Karpas-422 (cell line): ENCODE data around the gene ACE. TPM values are rescaled to one million over a fixed set of nuclear protein-coding genes. Genes with fewer than 3 reads are reported as not detected.

Experiments
- DNase-seq: peaks from one replicate; pipeline ENCODE4 v3.0.0-alpha.2; 2015
- H2AFZ ChIP-seq: fragments of 200-600 bp; sonication (generic); 2 replicates; pipeline ENCODE4 v1.6.1; 2014; ENCODE audit warnings: antibody characterized with exemption, low read length, mixed read lengths
- H3K27ac ChIP-seq: fragments of 200-600 bp; sonication (generic); 2 replicates; pipeline ENCODE4 v1.5.1; 2014; ENCODE audit warnings: mild to moderate bottlenecking, low read length, moderate library complexity
- H3K27me3 ChIP-seq: fragments of 200-600 bp; sonication (generic); 2 replicates; pipeline ENCODE4 v1.6.1; 2014; ENCODE audit warnings: low read length, mixed read lengths
- H3K36me3 ChIP-seq: fragments of 200-600 bp; sonication (generic); 2 replicates; pipeline ENCODE4 v1.6.1; 2014; ENCODE audit warnings: low read length, mixed read lengths; ENCODE audit not compliant: insufficient read depth
- H3K4me1 ChIP-seq: fragments of 200-600 bp; sonication (generic); 2 replicates; pipeline ENCODE4 v1.6.1; 2014; ENCODE audit warnings: mild to moderate bottlenecking, low read length, mixed read lengths
- H3K4me2 ChIP-seq: fragments of 200-600 bp; sonication (generic); 2 replicates; pipeline ENCODE4 v1.6.1; 2014; ENCODE audit warnings: low read length, low read depth, mild to moderate bottlenecking; ENCODE audit not compliant: poor library complexity, severe bottlenecking
- H3K4me3 ChIP-seq: fragments of 200-600 bp; sonication (generic); 2 replicates; pipeline ENCODE4 v1.5.1; 2014; ENCODE audit warnings: mild to moderate bottlenecking, antibody characterized with exemption, low read length, mixed read lengths
- H3K79me2 ChIP-seq: fragments of 200-600 bp; sonication (generic); 2 replicates; pipeline ENCODE4 v1.6.1; 2014; ENCODE audit warnings: mild to moderate bottlenecking, low read length, mixed read lengths
- H3K9ac ChIP-seq: fragments of 200-600 bp; sonication (generic); 2 replicates; pipeline ENCODE4 v1.6.0; 2014; ENCODE audit warnings: low read length
- H3K9me2 ChIP-seq: fragments of 200-600 bp; sonication (generic), shearing (Covaris generic); replicated peaks from 2 replicates; pipeline ENCODE4 v1.6.0; 2014; ENCODE audit warnings: mild to moderate bottlenecking, low read length, moderate library complexity; ENCODE audit not compliant: insufficient read depth
- H3K9me3 ChIP-seq: fragments of 300-700, 200-600 bp; sonication (generic); 2 replicates; pipeline ENCODE4 v1.6.1; 2014; ENCODE audit warnings: low read length, mixed read lengths
- H4K20me1 ChIP-seq: fragments of 200-600 bp; sonication (generic); 2 replicates; pipeline ENCODE4 v1.6.1; 2014; ENCODE audit warnings: mild to moderate bottlenecking, antibody characterized with exemption, low read length, low read depth; ENCODE audit not compliant: insufficient read depth
- total RNA-seq: library from RNA; depleted of rRNA; stranded (reverse); fragments of >200 nt; shearing (Covaris generic); gene quantifications from 2 replicates; pipeline ENCODE4 v1.2.3, GENCODE V29; 2014; ENCODE audit warnings: low replicate concordance

ACE gene
- total RNA-seq, 1 experiment from 2014 or later, result 6.7 TPM

DNA sequence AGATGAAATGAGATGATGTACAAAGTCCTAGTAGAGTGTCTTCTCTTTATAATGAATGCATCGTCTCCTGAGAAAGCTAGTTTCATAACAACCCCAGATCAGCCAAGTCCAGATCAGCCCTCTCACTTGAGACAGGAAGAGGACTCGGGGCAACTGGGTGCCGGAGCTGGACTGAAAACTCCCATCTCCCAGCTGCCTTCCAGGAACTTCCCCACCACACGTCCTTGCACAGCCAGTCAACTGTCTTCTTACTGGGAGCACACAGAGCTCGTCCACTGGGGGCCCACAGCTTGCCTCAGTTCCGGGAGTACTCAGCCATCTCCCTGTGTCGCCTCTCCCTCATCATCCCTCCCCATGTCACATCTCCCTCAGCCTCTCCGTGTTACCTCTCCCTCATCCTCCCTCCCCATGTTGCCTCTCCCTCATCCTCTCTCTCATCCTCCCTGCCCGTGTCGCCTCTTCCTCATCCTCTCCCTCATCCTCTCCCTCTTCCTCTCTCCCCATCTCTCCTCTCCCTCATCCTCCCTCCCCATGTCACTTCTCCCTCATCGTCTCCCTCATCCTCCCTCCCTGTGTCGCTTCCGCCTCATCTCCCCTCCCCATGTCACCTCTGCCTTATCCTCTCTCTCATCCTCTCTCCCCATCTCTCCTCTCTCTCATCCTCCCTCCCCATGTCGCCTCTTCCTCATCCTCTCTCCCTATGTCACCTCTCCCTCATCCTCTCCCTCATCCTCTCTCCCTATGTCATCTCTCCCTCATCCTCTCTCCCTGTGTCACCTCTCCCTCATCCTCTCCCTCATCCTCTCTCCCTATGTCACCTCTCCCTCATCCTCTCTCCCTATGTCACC is 23.9 kb downstream of the ACE start:
- Histone ChIP-seq H3K36me3 (no peaks in the 10 kb centered on the region), H3K79me2 (no peaks in the 10 kb centered on the region), H3K9me3 (peaks cover 6% of the 10 kb centered on the region; the same call in 1 of the 2 replicates), H3K4me1 (peaks cover 25% of the 10 kb centered on the region), H4K20me1 (no peaks in the 10 kb centered on the region), H3K27me3 (no peaks in the 10 kb centered on the region; the same call in 1 of the 2 replicates), H3K4me3 (no peak overlapping the region), H3K4me2 (no peak overlapping the region), H3K27ac (no peak overlapping the region), H2AFZ (no peak overlapping the region), H3K9ac (no peak overlapping the region), H3K9me2 (no peaks in the 10 kb centered on the region)
- DNase-seq, result no peak

DNA sequence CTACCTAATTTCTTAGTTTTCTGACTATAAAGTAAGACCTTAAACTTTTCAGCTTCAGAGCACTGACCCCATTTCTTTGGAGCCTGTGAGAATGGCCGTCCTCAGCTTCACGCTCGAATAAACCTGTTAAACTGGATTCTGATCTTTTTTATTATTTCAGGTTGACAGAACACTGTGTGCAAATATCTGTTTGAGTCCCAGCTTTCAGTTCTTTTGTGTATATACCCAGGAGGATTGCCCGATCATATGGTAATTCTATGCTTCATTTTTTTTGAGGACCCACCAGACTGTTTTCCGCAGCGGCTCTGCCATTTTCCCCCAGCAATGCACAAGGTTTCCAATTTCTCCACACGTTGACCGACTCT is 26.5 kb downstream of the ACE start:
- H3K4me3 ChIP-seq, result peak overlapping the region; percentile 23; the same call in 1 of the 2 replicates
- H3K27me3 ChIP-seq, result no peaks in the 10 kb centered on the region; the same call in 1 of the 2 replicates
- H2AFZ ChIP-seq, result peak overlapping the region; percentile 40
- H3K79me2 ChIP-seq, result no peaks in the 10 kb centered on the region
- peak; percentile 70 for DNase-seq
- peak overlapping the region; percentile 67 for H3K4me2 ChIP-seq
- peak overlapping the region; percentile 20 for H3K9ac ChIP-seq
- peaks cover 8% of the 10 kb centered on the region; the same call in 1 of the 2 replicates for H3K9me3 ChIP-seq
- peak overlapping the region; percentile 73 for H3K27ac ChIP-seq
- H3K36me3 ChIP-seq, result no peaks in the 10 kb centered on the region
- H3K9me2 ChIP-seq, result no peaks in the 10 kb centered on the region
- peaks cover 21% of the 10 kb centered on the region for H3K4me1 ChIP-seq
- no peaks in the 10 kb centered on the region for H4K20me1 ChIP-seq

DNA sequence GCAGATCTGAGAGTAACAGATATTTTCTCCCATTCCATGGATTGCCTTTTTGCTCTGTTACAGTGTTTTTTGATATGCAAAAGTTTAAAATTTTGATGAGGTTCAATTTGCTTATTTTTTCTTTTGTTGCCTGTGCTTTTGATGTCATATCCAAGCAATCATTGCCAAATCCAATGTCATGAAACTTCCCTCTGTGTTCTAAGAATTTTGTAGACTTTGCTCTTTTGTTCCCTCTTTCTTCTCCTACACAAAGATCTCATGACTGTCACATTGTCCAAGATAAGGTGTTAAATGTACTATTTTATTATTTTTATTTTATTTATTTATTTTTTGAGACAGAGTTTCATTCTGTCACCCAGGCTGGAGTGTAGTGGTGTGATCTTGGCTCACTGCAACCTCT is 27.4 kb downstream of the ACE start:
- H4K20me1 ChIP-seq, result no peaks in the 10 kb centered on the region
- H3K79me2 ChIP-seq, result no peaks in the 10 kb centered on the region
- DNase-seq, result no peak
- H3K9me3 ChIP-seq, result peaks cover 8% of the 10 kb centered on the region; the same call in 1 of the 2 replicates
- H3K27me3 ChIP-seq, result no peaks in the 10 kb centered on the region; the same call in 1 of the 2 replicates
- no peak overlapping the region for H3K9ac ChIP-seq
- no peak overlapping the region for H2AFZ ChIP-seq
- H3K4me1 ChIP-seq, result peaks cover 17% of the 10 kb centered on the region
- no peak overlapping the region for H3K27ac ChIP-seq
- no peak overlapping the region for H3K4me2 ChIP-seq
- no peak overlapping the region for H3K4me3 ChIP-seq
- no peaks in the 10 kb centered on the region for H3K36me3 ChIP-seq
- no peaks in the 10 kb centered on the region for H3K9me2 ChIP-seq

- Histone ChIP-seq H3K4me2 (no peak overlapping the region), H3K27ac (no peak overlapping the region), H3K9me2 (no peaks in the 10 kb centered on the region), H3K27me3 (no peaks in the 10 kb centered on the region; the same call in 1 of the 2 replicates), H4K20me1 (no peaks in the 10 kb centered on the region), H3K9me3 (peaks cover 8% of the 10 kb centered on the region; the same call in 1 of the 2 replicates), H3K9ac (no peak overlapping the region), H2AFZ (no peak overlapping the region), H3K79me2 (no peaks in the 10 kb centered on the region), H3K4me3 (no peak overlapping the region), H3K4me1 (peaks cover 17% of the 10 kb centered on the region), H3K36me3 (no peaks in the 10 kb centered on the region)
- DNase-seq, result no peak
These were observed 28.5 kb downstream of the ACE start for GRCh38 chr17:63505341-63505740.

- no peak overlapping the region for H2AFZ ChIP-seq
- H3K79me2 ChIP-seq, result no peaks in the 10 kb centered on the region
- no peaks in the 10 kb centered on the region for H4K20me1 ChIP-seq
- H3K9me2 ChIP-seq, result no peaks in the 10 kb centered on the region
- no peak overlapping the region for H3K4me2 ChIP-seq
- no peaks in the 10 kb centered on the region for H3K36me3 ChIP-seq
- no peak for DNase-seq
- H3K4me1 ChIP-seq, result peaks cover 17% of the 10 kb centered on the region
- H3K27me3 ChIP-seq, result no peaks in the 10 kb centered on the region; the same call in 1 of the 2 replicates
- H3K4me3 ChIP-seq, result no peak overlapping the region
- no peak overlapping the region for H3K27ac ChIP-seq
- H3K9me3 ChIP-seq, result peaks cover 8% of the 10 kb centered on the region; the same call in 1 of the 2 replicates
- H3K9ac ChIP-seq, result no peak overlapping the region
These were observed 29.8 kb downstream of the ACE start for GRCh38 chr17:63506627-63507026.

- H3K79me2 ChIP-seq, result no peaks in the 10 kb centered on the region
- no peak overlapping the region for H3K9ac ChIP-seq
- no peak overlapping the region for H3K4me3 ChIP-seq
- H3K4me1 ChIP-seq, result peaks cover 34% of the 10 kb centered on the region
- H3K36me3 ChIP-seq, result no peaks in the 10 kb centered on the region
- no peaks in the 10 kb centered on the region for H4K20me1 ChIP-seq
- no peaks in the 10 kb centered on the region for H3K27me3 ChIP-seq
- DNase-seq, result no peak
- H3K4me2 ChIP-seq, result no peak overlapping the region
- no peak overlapping the region for H3K27ac ChIP-seq
- no peaks in the 10 kb centered on the region for H3K9me3 ChIP-seq
- no peak overlapping the region for H2AFZ ChIP-seq
- H3K9me2 ChIP-seq, result no peaks in the 10 kb centered on the region
These were observed 34.5 kb downstream of the ACE start for GRCh38 chr17:63511331-63511730.

DNA sequence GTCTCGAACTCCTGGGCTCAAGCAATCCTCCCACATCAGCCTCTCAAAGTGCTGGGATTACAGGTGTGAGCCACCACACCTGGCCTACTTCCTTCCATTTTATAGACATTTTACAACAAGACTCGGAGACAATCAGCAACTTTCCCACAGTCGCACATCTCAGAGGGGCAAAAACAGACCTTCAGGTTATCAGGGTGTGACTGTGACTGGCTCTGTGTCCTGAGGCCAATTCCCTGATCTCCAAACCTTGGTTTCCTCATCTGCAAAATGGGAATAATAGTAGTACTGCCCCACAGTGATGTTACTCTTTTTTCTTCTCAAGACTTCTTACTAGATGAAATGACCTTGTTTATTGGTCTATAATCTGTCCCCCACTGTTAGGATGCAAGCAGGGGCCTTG is 35.5 kb downstream of the ACE start:
- Histone ChIP-seq H4K20me1 (no peaks in the 10 kb centered on the region), H3K27ac (no peak overlapping the region), H3K9me3 (no peaks in the 10 kb centered on the region), H2AFZ (no peak overlapping the region), H3K9ac (no peak overlapping the region), H3K79me2 (no peaks in the 10 kb centered on the region), H3K27me3 (no peaks in the 10 kb centered on the region), H3K4me3 (no peak overlapping the region), H3K36me3 (no peaks in the 10 kb centered on the region), H3K9me2 (no peaks in the 10 kb centered on the region), H3K4me1 (peaks cover 44% of the 10 kb centered on the region), H3K4me2 (no peak overlapping the region)
- DNase-seq, result no peak

- Histone ChIP-seq H3K9me3 (no peaks in the 10 kb centered on the region), H3K9me2 (no peaks in the 10 kb centered on the region), H3K4me2 (peak overlapping the region; percentile 73), H3K4me3 (no peak overlapping the region), H2AFZ (no peak overlapping the region), H3K27ac (no peak overlapping the region), H3K27me3 (no peaks in the 10 kb centered on the region), H3K79me2 (no peaks in the 10 kb centered on the region), H4K20me1 (no peaks in the 10 kb centered on the region), H3K36me3 (no peaks in the 10 kb centered on the region), H3K9ac (no peak overlapping the region; the same call in 1 of the 2 replicates), H3K4me1 (peaks cover 51% of the 10 kb centered on the region)
- DNase-seq, result no peak
These were observed 36.2 kb downstream of the ACE start for GRCh38 chr17:63512896-63513644.
